Stimulated activated CD4-positive, alpha-beta T cell treated with anti-CD3 and anti-CD28 coated beads, Interleukin-1b, Interleukin-23, amount 100 ng/mL, for 1 hour (primary cell): ENCODE data around the gene RHOBTB3.
"Not testable (repeated sequence)": the region's sequence is repeated elsewhere in the genome, so short reads cannot be mapped to it uniquely, and the experiment has no call there.

ENCODE experiments used
- DNase-seq, 2 donors: peaks; one replicate each; pipeline ENCODE4 v3.0.0-alpha.2; 2020; ENCODE audit warnings: low read depth in 2 of 2

The RHOBTB3 gene, protein sequence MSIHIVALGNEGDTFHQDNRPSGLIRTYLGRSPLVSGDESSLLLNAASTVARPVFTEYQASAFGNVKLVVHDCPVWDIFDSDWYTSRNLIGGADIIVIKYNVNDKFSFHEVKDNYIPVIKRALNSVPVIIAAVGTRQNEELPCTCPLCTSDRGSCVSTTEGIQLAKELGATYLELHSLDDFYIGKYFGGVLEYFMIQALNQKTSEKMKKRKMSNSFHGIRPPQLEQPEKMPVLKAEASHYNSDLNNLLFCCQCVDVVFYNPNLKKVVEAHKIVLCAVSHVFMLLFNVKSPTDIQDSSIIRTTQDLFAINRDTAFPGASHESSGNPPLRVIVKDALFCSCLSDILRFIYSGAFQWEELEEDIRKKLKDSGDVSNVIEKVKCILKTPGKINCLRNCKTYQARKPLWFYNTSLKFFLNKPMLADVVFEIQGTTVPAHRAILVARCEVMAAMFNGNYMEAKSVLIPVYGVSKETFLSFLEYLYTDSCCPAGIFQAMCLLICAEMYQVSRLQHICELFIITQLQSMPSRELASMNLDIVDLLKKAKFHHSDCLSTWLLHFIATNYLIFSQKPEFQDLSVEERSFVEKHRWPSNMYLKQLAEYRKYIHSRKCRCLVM

DNA sequence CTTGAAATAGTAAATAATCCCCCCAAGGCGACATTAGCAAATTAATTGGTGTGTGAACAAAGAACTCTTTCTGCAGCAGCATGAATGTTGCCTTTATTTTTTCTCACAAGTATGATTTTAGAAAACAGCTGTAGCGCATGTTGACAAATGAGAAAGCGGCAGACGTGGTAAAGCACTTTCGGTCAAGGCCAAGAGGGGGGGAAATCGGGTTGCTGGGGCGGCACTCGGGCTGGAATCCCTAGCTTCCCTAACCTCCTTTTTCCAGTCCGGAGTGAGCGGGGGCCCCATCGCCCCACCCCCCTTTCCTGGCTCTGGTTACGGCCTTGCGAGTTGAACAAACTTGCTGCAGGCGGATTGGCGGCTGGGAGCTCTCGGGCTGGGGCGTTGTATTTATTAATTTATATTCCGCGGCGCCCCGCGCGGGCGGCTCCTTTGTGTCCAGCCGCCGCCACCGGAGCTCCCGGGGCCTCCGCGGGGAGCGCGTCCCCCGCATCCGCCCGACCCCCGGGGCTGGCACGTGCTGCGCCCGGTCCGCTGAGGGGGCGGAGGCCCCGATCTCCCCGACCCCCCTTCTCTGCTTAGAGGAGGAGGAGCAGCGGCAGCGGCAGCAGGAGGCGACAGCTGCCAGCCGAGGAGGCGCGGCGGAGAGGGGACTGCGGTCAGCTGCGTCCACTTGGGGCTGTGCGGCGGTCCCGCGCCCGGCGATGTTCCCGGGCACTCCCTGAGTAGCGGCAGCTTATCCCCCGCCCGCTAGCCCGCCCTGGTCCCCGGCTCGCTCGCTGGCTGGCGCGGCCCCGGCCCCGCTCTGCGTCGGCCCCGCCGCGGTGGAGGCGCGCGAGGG, at the start of gene RHOBTB3:
Gene RHOBTB3 (plus strand): TSS at position 607 of the 841 bp plus-strand sequence. CDS start 347 bp downstream, outside the sequence.
- peak in 1 of 2 donors; percentile 5 for DNase-seq

DNA sequence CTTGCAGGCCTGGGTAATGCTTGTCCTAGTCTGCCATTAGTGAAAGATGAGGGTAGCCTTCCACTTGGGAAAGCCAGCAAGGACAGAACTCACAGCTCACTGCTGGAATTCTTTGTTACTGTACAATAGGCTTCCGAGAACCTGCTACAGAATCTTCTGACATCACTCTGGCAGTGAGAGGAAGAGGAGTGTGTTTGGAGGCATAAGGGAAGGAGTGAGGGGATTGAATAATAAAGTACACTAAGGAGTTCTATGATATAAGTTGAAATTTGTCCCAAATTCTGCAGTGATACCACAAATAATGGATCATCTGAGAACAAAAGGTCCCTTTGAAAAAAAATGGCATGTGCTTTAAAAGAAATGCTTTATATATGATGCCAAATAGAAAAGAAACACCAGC, 48.2 kb upstream of the RHOBTB3 start, which contains the start of gene SPATA9:
Gene SPATA9 (minus strand): TSS at position 101 of the 400 bp plus-strand sequence. CDS start 137 bp downstream, outside the sequence.
- no peak for DNase-seq

DNA sequence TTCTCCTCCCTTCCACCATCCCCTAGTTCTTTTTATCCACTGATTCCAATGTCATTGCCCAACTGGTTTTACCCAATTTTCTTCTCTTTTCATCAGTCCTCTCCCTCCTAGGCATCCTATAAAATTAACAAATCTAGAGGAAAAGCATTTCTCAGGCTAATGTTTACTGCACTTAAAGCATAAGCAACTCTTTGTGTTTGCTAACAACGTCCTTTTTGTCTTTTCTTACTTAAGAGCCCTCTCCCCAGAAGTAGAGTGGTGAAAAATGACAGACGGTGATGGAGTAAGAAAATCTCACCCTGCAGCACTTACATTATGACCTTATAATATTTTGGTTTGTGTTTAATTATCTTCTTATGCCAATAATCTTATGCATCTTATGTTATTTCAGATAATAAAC, 46.8 kb upstream of the RHOBTB3 start:
- no peak for DNase-seq

DNA sequence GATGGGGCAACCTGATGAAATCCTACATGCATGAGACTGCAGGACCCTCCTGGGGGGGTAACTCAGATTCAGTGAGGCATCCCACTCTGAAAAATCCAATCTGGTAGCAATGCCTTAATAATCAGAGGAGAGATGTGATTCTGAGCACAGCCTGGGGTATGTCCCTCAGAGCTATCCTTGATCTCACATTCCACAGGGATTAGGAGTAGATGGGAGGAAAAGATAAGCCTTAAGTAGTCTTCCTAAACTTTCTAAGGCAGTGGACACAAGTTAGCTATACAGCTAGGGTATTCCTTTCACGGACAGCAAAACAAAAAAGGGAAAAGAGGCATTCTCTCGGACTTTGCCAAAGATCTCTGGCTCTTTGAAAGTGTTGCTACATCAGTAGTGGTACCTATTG, 44.5 kb upstream of the RHOBTB3 start:
- DNase-seq, result no peak

DNA sequence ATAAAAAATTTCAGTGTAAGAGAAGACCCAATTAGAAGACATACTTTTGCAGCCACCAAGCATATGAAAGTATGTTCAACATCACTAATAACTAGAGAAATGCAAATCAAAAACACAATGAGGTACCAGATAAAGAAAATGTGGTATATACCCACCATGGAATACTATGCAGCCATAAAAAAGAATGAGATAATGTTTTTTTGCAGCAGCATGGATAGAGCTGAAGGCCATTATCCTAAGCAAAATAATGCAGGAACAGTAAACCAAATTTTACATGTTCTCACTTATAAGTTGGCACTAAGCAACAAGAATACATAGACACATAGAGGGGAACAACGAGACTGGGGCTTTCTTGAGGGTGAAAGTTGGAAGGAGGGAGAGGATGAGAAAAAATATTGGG, 41.5 kb upstream of the RHOBTB3 start:
- DNase-seq, result no peak

DNA sequence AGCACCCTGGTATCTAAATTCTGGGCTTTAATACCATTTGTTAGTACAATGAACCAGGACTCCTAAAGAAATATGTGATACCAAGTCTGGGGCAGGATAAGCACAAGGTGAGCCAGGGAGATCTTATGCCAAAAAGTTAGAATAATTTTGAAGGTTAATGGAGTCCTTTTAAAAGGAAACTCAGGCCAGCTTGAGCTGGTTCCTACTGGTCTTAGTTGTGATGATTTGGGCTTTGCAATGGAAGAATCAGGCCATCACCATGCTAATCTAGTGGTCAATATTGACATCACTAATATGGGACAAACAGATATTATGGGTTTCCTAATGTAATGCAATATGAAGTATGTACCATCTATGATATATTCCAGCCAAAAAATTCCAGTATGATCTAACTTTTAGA, 40.8 kb upstream of the RHOBTB3 start:
- DNase-seq, result no peak

DNA sequence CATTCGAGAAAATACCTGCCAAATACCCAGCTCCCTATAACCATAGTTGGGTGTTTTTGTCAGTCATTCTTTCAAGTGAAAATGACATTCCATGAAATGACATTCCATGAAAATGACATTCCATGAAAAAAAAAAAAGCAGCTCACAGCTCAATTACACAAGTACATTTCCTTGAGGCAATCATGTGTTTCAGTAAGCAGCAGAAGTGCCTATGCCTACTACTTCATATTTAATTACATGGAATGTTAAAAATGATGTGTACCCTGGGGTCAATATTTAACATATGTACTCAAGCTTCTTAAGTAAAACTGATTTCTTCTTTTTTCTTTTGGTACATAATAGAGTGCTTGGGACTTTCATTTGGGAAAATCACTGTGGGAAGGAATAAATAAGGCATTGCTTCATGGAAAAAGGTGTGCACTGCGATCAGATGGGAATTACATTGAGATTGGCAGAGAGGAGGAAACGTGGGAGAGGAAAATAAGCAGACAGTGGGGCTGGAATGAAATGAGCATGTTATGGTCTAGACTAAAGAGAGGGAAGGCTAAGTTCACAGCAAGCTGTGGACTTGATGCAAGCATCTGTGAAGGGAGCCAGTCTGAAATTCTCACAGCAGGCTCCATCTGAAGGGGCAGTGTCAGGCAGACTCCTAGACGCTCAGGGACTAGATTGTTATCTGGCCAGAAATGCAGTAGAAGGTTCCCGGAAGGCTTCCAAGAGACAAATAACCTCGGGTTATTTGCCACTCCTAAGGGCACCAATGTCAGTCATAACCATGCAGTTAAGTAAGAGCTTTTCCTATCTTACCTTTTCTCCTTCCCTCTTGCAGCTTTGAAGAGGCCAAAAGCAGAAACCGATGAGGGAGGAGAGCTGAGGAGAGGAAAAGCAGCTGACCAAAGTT, 33.1 kb upstream of the RHOBTB3 start:
- no peak for DNase-seq

DNA sequence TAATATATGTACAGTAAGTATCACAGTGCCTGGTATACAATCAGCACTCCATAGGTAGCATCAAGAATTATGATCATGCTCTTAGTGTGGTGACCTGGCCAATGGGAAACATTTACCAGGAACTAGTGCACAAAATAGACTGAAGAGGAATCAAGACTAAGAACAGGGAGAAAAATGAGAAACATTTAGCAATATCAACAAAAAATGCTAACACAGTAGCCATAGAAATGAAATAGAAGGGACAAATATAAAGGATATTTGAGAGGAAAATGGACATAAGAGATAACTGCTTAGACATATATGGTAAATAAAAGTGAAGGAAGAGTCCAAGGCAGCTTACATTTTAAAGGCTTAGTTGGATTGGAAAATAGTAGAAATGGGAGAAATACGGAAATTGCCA, 31.8 kb upstream of the RHOBTB3 start:
- no peak for DNase-seq

DNA sequence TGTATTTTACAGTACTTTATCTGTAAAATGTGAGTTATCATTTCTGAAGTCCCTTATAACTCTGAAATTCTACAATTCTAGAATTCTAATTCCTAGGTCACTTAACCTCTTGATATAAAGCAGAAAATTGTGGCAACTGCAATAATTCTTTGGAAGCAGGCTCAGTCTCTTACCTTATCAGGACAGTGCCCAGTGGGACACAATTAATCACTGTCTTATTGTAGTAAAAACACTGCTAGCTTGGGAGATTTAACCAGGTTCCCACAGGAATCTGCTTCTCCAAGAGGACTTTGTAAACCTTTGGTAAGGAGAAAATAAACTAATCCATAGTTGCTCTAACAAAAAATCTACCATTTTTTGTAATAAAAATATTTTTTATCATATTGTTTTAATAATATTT, 30.1 kb upstream of the RHOBTB3 start:
- no peak for DNase-seq

DNA sequence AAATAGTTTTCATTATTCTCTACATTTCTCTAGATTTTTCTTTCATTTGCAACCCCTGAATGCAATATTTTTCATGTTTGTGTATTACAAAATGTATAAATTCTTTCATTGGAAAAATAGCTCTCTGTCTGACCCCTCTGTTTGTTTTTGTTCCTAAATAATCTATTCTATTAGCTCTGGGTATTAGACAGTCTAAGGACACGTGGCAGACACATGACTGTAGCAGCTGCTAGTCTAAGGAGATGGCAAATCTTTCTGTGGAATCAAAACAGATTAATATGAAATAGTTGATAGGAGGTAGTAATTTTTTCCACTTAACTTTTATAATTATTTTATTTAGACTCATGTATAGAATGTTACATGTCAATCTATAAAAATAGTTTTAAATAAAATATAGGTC, 27.0 kb upstream of the RHOBTB3 start:
- DNase-seq, result no peak

DNA sequence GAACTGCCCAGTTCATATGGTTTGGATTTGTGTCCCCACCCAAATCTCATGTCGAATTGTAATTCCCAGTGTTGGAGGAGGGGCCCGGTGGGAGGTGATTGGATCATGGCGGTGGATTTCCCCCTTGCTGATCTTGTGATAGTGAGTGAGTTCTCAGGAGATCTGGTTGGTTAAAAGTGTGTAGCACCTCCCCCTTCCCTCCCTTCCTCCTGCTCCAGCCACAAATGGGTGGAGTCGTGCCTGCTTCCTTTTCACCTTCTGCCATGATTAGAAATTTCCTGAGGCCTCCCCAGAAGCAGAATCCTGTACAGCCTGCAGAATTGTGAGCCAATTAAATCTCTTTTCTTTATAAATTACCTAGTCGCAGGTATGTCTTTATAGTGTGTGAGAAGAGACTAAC, 24.9 kb upstream of the RHOBTB3 start:
- DNase-seq, result not testable (repeated sequence)

DNA sequence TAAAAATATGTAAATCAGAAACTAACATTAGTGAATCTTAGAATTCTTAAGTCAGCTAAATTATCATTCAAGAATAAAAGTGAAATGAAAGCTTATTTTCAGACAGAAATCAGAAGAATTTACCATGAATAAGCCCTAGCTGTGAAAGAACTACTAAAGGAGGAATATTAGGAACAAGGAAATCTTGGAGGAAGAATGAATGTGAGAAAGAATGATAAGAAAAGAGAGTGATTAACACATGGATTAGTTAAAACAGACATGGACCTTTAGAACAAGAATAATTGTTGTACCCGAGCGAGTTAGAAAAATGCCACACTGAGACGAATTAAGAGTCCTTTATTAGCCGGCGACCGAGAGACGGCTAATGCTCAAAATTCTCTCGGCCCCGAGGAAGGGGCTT, 24.1 kb upstream of the RHOBTB3 start:
- DNase-seq, result no peak

DNA sequence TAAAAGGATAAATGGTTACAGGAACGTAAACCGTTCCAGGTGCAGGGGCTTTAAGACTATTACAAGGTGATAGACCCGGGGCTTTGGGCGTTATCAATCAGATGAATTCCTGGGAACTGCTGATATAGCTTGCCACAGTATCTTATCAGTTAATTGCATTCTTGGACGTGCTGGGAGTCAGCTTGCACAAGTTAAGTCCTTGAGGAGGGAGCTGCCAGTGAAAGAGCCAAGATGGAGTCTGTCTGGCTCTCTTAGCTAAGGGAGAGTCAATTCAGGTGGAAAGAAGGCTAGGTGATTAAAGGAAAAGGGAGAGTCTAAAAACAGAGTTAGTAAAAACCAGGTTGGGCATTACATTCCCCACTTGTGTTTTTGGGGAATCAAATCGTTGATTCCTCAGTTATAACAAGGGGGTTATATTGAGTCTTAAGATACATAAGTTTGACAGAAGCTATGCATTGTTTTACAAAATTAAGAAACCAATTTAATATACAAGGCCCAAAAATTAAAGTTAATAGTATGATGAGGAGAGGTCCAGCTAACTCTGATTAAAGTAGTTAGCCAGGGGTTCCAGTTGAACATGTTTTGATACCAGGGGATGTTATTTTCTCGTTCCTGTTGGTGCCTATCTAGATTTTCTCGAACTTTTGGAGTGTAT, 23.5 kb upstream of the RHOBTB3 start:
- DNase-seq, result not testable (repeated sequence)

DNA sequence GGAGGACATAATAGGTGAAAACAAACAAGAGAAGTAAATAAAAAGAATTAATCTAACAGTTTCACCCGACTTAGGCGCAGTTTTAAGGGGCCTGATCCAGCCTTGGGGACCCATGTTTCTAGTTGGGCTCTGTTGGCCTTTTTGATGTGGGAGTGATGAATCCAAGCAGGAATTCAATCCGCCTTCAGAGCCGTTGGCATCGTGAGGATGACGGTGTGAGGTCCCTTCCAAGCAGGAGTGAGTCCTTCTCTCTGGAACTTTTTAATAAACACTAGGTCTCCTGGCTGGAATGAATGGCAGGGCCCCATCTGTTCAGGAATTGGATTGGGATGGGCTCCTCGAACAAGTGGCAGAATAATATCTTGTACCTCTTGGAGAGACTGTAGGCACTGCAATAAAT, 22.3 kb upstream of the RHOBTB3 start:
- DNase-seq, result no peak

DNA sequence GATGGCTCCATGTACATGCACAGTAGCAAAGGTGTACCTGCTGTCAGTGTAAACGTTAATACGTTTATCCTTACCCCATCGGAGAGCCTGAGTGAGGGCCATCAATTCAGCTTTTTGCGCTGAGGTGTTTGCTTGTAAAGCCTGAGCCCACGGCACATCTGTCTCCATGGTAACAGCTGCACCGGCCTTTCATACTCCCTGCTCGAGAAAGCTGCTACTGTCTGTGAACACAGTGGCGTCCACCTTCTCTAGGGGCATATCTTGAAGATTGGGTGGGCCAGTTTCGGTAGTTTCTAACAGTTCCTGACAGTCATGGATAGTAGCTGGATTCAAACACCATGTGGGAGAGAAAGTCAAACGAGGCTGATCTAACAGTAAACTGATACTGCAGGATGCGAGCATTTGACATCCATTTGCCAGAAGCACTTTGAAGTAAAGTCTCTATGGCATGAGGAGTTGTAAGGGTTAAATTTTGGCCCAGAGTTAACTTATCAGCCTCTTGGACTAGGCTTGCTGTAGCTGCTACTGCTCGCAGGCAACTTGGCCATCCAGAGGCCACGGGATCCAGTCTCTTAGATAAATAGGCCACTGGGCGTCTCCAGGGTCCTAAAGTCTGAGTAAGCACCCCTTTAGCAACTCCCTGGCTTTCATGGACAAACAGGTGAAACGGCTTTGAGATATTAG, 21.0 kb upstream of the RHOBTB3 start:
- no peak for DNase-seq

DNA sequence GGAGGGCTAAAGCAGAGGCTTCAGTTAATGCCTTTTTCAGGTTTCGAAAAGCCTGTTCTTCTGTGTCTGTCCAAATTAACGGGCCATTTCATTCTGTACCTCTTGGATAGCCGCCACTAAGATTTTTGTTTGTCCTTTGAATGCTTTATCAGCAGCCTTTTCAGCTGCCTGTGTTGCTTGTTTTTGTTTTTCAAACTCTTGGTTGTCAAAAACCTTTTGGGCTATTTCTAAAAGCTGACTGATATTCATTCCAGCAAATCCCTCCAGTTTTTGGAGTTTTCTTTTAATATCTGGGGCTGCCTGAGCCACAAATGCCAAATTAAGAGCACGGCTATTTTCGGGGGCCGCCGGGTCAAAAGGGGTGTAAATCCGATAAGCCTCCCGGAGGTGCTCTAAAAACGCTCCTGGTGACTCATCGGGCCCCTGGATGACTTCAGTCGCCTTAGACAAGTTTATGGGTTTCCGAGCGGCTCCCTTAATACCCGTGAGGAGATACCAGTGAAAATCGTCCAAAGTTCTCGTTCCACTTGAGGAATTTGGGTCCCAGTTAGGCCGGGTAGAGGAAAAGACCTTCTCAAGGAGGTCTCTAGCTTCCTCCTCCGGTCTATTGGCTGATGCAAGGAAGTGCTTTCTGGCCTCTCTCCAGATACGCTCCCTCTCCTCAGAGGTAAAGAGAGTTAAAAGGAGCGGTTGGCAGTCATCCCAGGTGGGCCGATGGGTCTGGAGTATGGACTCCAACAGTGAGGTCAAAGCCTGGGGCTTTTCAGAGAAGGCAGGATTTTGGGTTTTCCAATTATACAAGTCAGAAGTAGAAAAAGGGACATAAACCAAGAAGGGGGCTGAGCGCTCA, 20.3 kb upstream of the RHOBTB3 start:
- not testable (repeated sequence) for DNase-seq

DNA sequence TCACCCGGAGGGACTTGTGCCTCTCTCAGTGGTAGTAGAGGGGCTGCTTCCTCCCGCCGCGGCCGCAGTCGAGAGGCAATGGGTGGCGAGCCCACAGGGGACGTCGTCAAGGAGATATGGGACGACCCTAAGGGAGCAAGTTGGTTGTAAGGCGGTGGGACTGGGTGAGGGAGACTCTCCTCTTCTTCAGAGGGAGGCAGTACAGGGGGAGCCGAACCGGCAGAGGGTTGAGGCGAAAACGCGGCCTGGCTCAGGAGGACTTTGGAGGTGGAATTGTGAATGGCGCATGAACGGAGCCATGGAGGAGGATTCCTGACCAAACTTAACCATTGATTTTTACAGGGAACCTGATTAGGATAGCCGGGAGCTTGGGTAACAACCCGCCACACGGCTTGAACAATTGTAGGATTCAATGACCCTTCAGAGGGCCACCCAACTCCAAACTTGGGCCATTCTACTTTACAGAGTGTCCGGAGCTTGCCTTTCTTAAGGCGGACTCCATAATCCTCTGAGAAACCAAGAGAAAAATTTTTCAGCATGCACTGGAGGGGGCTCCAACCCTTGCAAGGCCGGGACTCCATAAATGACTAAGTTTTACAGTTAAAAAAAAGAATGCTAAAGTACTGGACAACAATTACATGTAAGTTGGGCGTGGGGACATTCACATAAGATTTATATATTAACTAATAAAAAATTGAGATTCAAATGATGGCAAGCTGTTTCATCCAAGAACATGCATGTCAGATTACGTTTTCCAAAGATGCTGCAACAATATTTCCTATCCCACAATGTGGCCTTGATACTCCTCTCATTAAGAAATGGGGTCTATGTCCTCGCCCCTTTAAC, 19.4 kb upstream of the RHOBTB3 start:
- DNase-seq, result no peak

DNA sequence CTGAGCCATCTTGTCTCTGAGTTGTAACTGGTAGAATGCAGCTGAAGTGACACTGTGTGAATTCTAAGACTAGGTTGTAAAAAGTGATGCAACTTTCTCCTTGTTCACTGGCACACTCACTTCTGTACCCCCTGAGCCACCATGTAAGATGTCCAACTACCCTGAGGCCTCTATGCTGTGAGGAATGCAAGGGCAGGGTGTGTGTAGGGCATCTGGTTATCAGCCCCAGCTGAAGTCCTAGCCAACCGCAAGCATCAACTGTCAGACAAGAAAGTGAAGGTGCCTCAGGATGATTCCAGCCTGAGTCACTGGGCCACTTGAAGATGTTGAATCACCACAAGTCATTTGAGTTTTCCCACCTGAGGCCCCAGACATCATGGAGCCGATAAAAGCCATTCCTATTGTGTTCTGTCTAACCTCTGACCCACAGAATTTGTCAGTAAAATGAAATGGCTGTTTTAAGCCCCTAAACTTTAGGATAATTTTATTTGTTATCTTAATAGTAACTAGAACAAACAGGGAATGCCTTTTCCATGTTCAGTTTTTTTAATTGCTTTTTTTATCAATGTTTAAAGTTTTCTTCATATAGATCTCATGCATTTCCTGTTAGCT, 18.7 kb upstream of the RHOBTB3 start:
- DNase-seq, result no peak
